HG03108 (cell line): ENCODE data around the gene SIN3B.
"Not testable (repeated sequence)": the region's sequence is repeated elsewhere in the genome, so short reads cannot be mapped to it uniquely, and the experiment has no call there.

Source experiments
- ATAC-seq: cut with Tn5 transposase; IDR thresholded peaks from one replicate; pipeline ENCODE4 v1.9.1; 2021; ENCODE audit warnings: moderate library complexity; ENCODE audit not compliant: unreplicated experiment

SIN3B gene, protein sequence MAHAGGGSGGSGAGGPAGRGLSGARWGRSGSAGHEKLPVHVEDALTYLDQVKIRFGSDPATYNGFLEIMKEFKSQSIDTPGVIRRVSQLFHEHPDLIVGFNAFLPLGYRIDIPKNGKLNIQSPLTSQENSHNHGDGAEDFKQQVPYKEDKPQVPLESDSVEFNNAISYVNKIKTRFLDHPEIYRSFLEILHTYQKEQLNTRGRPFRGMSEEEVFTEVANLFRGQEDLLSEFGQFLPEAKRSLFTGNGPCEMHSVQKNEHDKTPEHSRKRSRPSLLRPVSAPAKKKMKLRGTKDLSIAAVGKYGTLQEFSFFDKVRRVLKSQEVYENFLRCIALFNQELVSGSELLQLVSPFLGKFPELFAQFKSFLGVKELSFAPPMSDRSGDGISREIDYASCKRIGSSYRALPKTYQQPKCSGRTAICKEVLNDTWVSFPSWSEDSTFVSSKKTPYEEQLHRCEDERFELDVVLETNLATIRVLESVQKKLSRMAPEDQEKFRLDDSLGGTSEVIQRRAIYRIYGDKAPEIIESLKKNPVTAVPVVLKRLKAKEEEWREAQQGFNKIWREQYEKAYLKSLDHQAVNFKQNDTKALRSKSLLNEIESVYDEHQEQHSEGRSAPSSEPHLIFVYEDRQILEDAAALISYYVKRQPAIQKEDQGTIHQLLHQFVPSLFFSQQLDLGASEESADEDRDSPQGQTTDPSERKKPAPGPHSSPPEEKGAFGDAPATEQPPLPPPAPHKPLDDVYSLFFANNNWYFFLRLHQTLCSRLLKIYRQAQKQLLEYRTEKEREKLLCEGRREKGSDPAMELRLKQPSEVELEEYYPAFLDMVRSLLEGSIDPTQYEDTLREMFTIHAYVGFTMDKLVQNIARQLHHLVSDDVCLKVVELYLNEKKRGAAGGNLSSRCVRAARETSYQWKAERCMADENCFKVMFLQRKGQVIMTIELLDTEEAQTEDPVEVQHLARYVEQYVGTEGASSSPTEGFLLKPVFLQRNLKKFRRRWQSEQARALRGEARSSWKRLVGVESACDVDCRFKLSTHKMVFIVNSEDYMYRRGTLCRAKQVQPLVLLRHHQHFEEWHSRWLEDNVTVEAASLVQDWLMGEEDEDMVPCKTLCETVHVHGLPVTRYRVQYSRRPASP

GRCh38 chr19:16829010-16829821, at the start of gene SIN3B:
Gene SIN3B, plus strand, starts transcription at chr19:16829398. Its CDS starts 23 bp downstream, at chr19:16829421.
- ATAC-seq, result peak; percentile 65

GRCh38 chr19:16779539-16780163, 49.5 kb upstream of the SIN3B start:
- no peak for ATAC-seq

- ATAC-seq, result no peak
Observed at GRCh38 chr19:16782719-16783118, 46.5 kb upstream of the SIN3B start.

DNA sequence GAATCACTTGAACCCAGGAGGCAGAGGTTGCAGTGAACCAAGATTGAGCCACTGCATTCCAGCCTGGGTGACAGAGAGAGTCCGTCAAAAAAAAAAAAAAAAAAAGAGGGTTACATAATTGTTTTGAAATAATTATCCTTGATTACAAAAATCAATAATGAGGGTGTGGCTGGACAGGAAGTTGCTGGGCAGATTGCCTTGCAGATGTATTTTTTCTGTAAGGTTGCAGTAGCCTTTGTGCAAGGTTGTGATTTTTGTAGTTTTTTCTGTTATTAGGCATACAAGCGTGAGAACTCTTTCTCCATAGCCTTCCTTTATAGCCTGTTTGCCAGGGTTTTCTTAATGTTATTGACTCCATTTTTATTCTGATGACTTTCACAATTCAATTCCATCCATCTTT, 40.7 kb upstream of the SIN3B start:
- ATAC-seq, result no peak

DNA sequence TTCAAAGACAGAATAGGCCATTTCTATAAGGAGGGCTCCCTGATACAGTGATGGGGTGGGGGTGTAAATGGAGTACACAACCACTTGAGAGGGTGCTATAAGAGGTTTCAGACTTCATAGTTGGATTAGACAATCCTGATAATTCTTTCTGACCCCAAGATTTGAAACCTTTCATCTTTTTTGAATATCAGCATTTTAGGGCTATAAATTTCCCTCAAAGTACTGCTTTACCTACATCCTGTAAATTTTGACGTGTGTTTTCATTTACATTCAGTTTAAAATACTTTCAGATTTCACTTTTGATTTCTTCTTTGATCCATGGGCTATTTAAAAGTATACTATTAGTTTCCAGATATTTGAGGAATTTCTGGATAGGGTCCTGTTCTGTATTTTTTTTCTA, 40.0 kb upstream of the SIN3B start:
- ATAC-seq, result no peak

- no peak for ATAC-seq
Observed at GRCh38 chr19:16790051-16790450, 39.1 kb upstream of the SIN3B start.

DNA sequence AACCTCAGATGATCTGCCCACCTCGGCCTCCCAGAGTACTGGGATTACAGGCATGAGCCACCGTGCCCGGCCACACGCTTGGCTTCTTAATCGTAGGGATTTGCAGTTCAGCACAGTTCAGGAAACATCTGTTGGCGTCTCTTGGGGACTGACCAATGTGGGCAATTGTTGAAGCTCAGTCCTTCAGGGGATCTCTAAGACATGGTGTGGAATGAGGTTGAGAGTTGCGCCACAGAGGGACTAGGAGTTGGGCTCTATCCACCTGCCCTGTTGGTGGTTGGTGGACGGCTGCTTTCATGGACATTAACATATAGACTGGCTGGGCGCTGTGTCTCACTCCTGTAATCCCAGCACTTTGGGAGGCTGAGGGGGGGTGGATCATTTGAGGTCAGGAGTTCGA, 37.3 kb upstream of the SIN3B start:
- ATAC-seq, result no peak

- ATAC-seq, result no peak
Observed at GRCh38 chr19:16794456-16795441, 34.4 kb upstream of the SIN3B start.

DNA sequence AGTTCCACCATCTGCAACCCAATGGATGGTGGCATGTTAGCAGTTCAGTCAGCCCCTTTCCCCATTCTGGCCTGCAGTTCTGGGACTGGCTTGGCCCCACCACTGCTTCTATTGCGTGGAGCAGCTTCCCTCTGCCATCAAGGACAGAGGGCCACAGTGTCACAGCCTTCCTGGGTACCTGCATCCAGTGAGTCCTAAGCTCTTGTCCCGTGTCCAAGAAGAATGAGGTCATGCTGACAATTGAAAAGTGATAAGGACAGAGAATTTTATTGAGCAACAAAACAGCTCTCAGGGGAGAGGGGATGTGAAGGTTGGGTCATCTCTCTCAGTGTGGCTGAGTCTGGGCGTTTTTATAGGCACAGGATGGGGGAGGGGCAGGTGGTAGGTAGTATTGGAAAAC, 33.5 kb upstream of the SIN3B start:
- no peak for ATAC-seq

- ATAC-seq, result no peak
Observed at GRCh38 chr19:16797876-16798275, 31.3 kb upstream of the SIN3B start.

DNA sequence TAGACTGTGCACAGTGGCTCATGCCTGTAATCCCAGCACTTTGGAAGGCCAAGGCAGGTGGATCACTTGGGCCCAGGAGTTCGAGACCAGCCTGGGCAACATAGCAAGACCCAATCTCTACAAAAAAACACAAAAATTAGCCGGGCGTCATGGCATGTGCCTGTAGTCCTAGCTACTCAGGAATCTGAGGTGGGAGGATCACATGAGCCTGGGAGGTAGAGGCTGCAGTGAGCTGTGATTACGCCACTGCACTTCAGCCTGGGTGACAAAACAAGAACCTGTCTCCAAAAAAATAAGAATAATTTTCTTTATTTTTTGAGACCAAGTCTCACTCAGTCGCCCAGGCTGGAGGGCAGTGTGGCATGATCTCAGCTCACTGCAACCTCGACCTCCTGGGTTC, 30.9 kb upstream of the SIN3B start:
- not testable (repeated sequence) for ATAC-seq

DNA sequence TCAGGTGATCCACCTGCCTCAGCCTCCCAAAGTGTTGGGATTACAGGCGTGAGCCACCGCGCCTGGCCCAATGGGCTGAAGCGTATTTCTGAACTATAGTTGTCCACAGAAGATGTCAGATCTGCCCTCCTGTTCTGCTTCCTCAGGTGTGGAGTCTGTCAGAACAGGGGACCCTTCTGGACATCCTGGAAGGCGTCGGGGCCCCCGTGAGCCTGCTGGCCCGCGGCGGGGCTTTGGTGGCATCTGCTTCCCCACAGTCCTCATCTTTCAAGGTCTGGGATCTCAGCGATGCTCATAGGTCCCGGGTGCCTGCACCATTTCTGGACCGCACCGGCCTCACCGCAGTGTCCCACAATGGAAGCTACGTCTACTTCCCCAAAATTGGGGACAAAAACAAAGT, 29.5 kb upstream of the SIN3B start:
- ATAC-seq, result no peak

DNA sequence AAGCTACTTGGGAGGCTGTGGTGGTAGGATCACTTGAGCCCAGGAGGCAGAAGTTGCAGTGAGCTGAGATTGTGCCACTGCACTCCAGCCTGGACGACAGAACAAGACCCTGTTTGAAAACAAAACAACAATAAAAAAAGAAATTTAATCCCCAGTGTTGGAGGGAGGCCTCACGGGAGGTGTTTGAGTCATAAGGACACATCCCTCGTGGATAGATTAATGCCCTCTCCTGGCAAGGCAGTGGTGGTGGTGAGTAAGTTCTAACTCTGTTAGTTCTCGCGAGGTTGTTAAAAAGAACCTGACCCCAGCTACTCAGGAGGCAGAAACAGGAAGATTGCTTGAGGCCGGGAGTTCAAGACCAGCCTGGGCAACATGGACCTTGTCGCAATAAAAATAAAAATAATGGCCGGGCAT, 27.6 kb upstream of the SIN3B start:
- ATAC-seq, result no peak

DNA sequence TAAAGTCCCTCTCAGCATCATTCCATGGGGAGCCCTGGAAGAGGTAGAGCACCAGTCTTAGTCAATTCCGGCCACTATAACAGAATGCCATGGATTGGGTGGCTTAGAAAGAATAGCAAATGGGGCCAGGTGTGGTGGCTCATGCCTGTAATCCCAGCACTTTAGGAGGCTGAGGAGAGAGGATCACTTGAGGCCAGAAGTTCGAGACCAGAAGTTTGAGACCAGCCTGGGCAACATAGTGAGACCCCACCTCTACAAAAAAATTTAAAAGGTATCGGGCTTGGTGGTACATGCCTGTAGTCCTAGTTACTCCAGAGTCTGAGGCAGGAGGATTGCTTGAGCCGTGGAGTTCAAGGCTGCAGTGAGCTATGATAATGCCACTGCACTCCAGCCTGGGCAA, 25.0 kb upstream of the SIN3B start:
- ATAC-seq, result no peak

DNA sequence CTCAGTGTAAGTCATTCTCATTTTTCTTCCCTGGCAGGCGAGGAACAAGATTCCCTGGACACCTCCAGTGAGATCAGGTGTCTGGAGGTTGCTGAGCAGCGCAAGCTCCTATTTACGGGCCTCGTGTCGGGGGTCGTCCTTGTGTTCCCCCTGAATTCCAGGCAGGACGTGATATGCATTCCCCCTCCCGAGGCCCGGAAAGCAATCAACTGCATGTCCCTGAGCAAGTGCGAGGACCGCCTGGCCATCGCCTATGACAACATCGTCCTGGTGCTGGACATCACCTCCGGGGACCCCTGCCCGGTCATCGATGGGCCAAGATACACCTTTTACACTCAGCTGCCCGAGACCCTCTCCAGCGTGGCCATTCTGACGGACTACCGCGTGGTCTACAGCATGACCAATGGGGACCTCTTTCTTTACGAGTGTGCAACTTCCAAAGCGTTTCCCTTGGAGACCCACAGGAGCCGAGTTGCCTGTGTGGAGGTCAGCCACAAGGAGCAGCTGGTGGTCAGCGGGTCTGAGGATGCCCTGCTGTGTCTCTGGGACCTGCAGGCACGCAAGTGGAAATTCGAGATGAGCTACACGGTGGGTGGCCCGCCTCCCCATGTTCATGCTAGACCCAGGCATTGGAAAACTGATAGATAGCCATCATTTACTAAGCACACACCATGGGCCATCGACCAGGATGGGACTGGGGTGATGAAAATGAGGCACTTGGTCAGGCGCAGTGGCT, 21.5 kb upstream of the SIN3B start:
- ATAC-seq, result no peak

DNA sequence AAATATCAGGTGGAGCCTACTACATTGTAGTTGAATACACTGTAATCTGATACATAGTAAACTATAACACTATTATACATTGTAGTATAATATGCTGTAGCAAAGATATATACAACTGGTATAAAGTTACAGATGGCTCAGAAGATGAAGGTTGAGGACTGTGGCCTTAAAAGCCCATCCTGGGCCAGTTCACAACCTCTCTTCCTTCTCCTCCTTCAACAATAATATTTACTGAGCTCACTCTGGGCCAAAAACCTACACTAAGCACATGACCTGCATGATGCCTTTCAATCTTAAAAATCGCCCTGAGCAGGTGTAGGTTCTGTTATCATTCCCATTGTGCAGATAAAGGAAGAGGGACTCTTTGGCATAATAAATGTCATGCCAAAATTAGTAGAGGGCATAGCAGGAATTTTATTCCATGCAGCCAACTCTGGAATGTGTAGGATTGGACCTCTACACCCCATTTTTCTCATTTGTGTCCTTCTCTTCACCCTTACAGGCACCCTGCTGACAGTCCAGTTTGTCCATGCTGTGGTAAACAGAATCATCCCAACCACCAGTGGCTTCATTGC, 14.6 kb upstream of the SIN3B start:
- ATAC-seq, result no peak

GRCh38 chr19:16820056-16820455, 9.1 kb upstream of the SIN3B start:
- ATAC-seq, result no peak

DNA sequence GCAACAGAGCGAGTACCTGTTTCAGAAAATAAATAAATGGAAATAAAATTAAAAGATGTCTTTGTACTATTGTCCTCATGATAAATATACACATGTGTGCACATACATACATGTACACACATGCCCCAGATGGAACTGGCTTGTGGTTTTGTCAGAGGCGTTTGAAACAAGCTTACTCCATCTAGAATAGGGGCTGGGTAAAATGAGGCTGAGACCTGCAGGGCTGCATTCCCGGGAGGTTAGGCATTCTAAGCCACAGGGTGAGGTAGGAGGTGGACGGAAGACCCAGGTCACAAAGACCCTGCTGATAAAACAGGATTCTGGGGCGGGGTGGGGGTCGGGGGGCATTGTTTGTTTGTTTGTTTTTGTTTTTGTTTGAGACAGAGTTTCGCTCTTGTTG, 8.1 kb upstream of the SIN3B start:
- ATAC-seq, result no peak
